Measurements from ENCODE around the gene ZNF605. TPM values are rescaled to one million over a fixed set of nuclear protein-coding genes. Genes with fewer than 3 reads are reported as not detected.

Gene ZNF605
- total RNA-seq (2021; fragmentation: NEBNext Ultra II Directional; extraction: Animal tissue kit (Norgen Biotek cat#: 25700)) (16.9 and 20.3 TPM in 2 replicates), polyA plus RNA-seq (2011; rRNA removed) (2.7 and 3.6 TPM in 2 replicates), polyA minus RNA-seq (2011; rRNA and poly(A)+ RNA removed) (10.2 and 20.7 TPM in 2 replicates)
- polyA plus RNA-seq (2011; cell fraction: cytosol; rRNA removed) = 4.0 TPM
- polyA plus RNA-seq (2011; cell fraction: nucleus; rRNA removed) = 7.8 TPM
- 4.4 to 9.6 TPM (median 6.0 TPM) in 4 replicates for polyA plus RNA-seq (2012, experiment 1 of 2)
- polyA plus RNA-seq (2012, experiment 2 of 2) = 0.55 TPM
- polyA plus RNA-seq (2013, experiment 1 of 2) = 14.7 TPM
- 12.7 TPM for polyA plus RNA-seq (2013, experiment 2 of 2)
- 13.4 TPM for polyA minus RNA-seq (2011; cell fraction: cytosol; rRNA and poly(A)+ RNA removed)
- polyA minus RNA-seq (2011; cell fraction: nucleus; rRNA and poly(A)+ RNA removed) = 45.6 TPM
- long read RNA-seq, experiment 1, partial matches to known transcripts = 0 of 11 reads
- long read RNA-seq, experiment 1, other reads (novel, unspliced or antisense) = 11 of 11 reads
- long read RNA-seq, experiment 2, full-length matches to known transcripts = 2 of 7 reads
- long read RNA-seq, experiment 2, partial matches to known transcripts = 0 of 7 reads
- long read RNA-seq, experiment 2, other reads (novel, unspliced or antisense) = 5 of 7 reads

DNA sequence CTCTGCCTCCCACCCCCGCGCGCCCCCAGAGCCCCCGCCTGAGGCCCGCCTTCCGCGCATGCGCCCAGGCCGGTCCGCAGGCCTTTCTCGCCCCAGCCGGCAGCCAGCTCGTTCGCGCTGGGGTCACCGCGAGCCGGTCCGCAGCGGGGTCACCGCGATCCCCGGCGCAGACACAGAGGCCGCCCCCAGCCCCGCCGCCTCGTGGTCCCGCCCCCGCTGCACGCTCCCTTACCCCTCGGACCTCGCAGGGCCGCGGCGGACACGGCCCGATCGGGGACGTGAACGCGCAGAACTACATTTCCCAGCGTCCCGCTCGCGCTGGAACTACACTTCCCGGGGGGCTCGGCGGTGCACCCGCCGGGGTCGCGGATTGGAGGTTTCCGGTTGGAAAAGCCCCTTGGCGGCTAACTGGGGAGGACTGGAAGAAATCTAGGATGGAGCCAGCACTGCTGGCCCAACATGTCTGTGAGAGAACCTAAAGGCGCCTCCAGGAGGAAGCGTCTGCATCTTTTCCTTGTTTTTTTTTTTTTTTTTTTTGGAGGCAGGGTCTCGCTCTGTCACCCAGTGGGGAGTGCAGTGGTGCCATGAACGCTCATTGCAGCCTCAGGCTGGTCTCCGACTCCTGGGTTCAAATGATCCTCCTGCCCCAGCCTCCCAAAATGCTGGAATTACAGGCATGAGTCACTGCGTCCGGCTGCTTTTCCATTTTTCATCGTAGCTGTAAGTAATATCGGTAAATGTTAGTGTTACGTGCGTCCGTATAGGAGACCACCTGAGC, at the start of gene ZNF605:
Gene ZNF605, minus strand, starts transcription at position 296 of the 778 bp plus-strand sequence. CDS start 10,671 bp downstream, outside the sequence.
- Histone ChIP-seq H3K27ac (ENCODE audit: low read depth, low read length) (peak within 1 kb of the TSS; percentile 67; the same call in 1 of the 2 replicates), H2AK5ac (ENCODE audit: low read depth, low read length) (0 out of 2 replicates have a peak within 1 kb of the TSS, but pooled peaks have one; percentile 53), H3K9me3 (ENCODE audit: insufficient read depth in 2 of 2, low read depth in 1 of 2, low read length in 1 of 2) (peaks cover 29 to 53% of the 10 kb centered on the region in 2 experiments), H3K4me3 (ENCODE audit: extremely low read depth in 1 of 4, insufficient read depth in 2 of 4, low read depth in 3 of 4, low read length in 4 of 4) (peak within 1 kb of the TSS; percentile 70 to 79 (median 77)), H2BK20ac (ENCODE audit: low read length) (no peak within 1 kb of the TSS), H3K4ac (replicated peaks; ENCODE audit: insufficient read length, low read depth, low read length) (no peak within 1 kb of the TSS), H3K23ac (ENCODE audit: insufficient read length) (no peak within 1 kb of the TSS), H2AFZ (ENCODE audit: low read length) (peak within 1 kb of the TSS; percentile 89; the same call in 1 of the 2 replicates), H3K23me2 (ENCODE audit: low read depth, low read length) (peaks cover 10% of the 10 kb centered on the region; the same call in 1 of the 2 replicates), H2BK120ac (replicated peaks; ENCODE audit: low read depth, low read length) (peak within 1 kb of the TSS; percentile 72), H3K4me1 (replicated peaks in 1 of 4; ENCODE audit: control insufficient read depth in 3 of 4, insufficient read depth in 4 of 4, low read length in 3 of 4) (peaks cover 0 to 5% (median 2%) of the 10 kb centered on the region in 4 experiments; a peak in 3 of 7 replicates), H3K18ac (ENCODE audit: extremely low read depth, low read length) (no peak within 1 kb of the TSS; the same call in 1 of the 2 replicates), H4K5ac (ENCODE audit: insufficient read length, low read depth, low read length) (peak within 1 kb of the TSS; percentile 80), H4K91ac (replicated peaks; ENCODE audit: insufficient read length, low read length) (peak within 1 kb of the TSS; percentile 65), H3K27me3 (replicated peaks in 1 of 4; ENCODE audit: control insufficient read depth in 3 of 4, extremely low read depth in 1 of 4, insufficient read depth in 3 of 4, low read length in 3 of 4) (no peaks in the 10 kb centered on the region), H3K4me2 (ENCODE audit: insufficient read depth in 1 of 2, low read depth in 2 of 2, low read length in 2 of 2) (peak within 1 kb of the TSS; percentile 87), H2BK15ac (ENCODE audit: low read length) (peak within 1 kb of the TSS; percentile 29; the same call in 1 of the 2 replicates), H4K8ac (ENCODE audit: extremely low read depth, insufficient read depth, low read length) (peak within 1 kb of the TSS; percentile 71), H3K9ac (replicated peaks in 1 of 4; ENCODE audit: extremely low read depth in 1 of 4, low read depth in 3 of 4, low read length in 3 of 4) (peak within 1 kb of the TSS; percentile 42 to 89 (median 62)), H3K14ac (ENCODE audit: insufficient read length) (no peak within 1 kb of the TSS), H3K56ac (replicated peaks; ENCODE audit: insufficient read length, low read depth, low read length) (peak within 1 kb of the TSS; percentile 46), H3K36me3 (ENCODE audit: control insufficient read depth in 2 of 4, insufficient read depth in 4 of 4, low read length in 3 of 4) (peaks cover 0 to 5% (median 0%) of the 10 kb centered on the region in 4 experiments; a peak in 2 of 8 replicates), H4K20me1 (replicated peaks in 1 of 2; ENCODE audit: control insufficient read depth in 1 of 2, insufficient read depth in 2 of 2, low read length in 2 of 2) (peaks cover 0 to 6% of the 10 kb centered on the region in 2 experiments), H2BK5ac (ENCODE audit: low read depth, low read length) (no peak within 1 kb of the TSS), H2BK12ac (ENCODE audit: low read depth, low read length) (0 out of 2 replicates have a peak within 1 kb of the TSS, but pooled peaks have one; percentile 9), H3K79me2 (ENCODE audit: control insufficient read depth in 1 of 2, insufficient read depth in 2 of 2, low read length in 2 of 2) (peaks cover 7 to 14% of the 10 kb centered on the region in 2 experiments), H3K79me1 (ENCODE audit: low read depth, low read length) (peaks cover 6% of the 10 kb centered on the region; the same call in 1 of the 2 replicates)
- 20% methylated on average over 41 of the region's 67 CpGs; no CpG with 5 or more reads in 1 of the 2 experiments for WGBS, 2 experiments (ENCODE audit: extremely low coverage in 1 of 2, insufficient coverage in 1 of 2, insufficient read length in 1 of 2, insufficient replicate concordance in 2 of 2, low coverage in 1 of 2, low lambda C conversion rate in 2 of 2, missing lambda C conversion rate in 1 of 2)
- ChIA-PET POLR2A (ENCODE audit: partially characterized antibody) (interaction anchor here (0.7 to 2.0 kb wide), 3 partner anchors 10 to 39 kb away, joined by 3 to 7 read pairs (median 3); partner anchors contain the start of gene ZNF26), CTCF (ENCODE audit: partially characterized antibody) (interaction anchor here (0.5 to 1.2 kb wide), 4 partner anchors 19 to 1842 kb away, joined by 3 to 4 read pairs (median 3); no protein-coding TSS in a partner anchor)
- DNase-seq (ENCODE audit: low read depth in 1 of 2, low spot score in 2 of 2) (peak; percentile 70 to 93), FAIRE-seq (no peak)
- TF ChIP-seq NRF1 (IDR thresholded peaks at IDR 0.05; ENCODE audit: low read depth, low read length) (peak; percentile 29; the same call in 1 of the 2 replicates), KDM4A (IDR thresholded peaks at IDR 0.05; ENCODE audit: low read depth, low read length, severe bottlenecking) (peak; percentile 46), ASH2L (IDR thresholded peaks at IDR 0.05; ENCODE audit: low read length) (peak; percentile 52), JUN (IDR thresholded peaks at IDR 0.05; ENCODE audit: low read depth, low read length) (no peak), TAF1 (IDR thresholded peaks at IDR 0.05; ENCODE audit: low read depth, low read length) (peak; percentile 70)
- TF ChIP-seq, protein P1, sequence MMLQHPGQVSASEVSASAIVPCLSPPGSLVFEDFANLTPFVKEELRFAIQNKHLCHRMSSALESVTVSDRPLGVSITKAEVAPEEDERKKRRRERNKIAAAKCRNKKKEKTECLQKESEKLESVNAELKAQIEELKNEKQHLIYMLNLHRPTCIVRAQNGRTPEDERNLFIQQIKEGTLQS (IDR thresholded peaks at IDR 0.05; ENCODE audit: insufficient read depth, low read depth, low read length) = no peak
- TF ChIP-seq, protein P2, sequence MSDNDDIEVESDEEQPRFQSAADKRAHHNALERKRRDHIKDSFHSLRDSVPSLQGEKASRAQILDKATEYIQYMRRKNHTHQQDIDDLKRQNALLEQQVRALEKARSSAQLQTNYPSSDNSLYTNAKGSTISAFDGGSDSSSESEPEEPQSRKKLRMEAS (IDR thresholded peaks at IDR 0.05) = peak; percentile 76
